Endothelial cell of umbilical vein (primary cell): Measurements from ENCODE around the gene L1CAM.

Experiments
- EZH2 ChIP-seq: IDR thresholded peaks from 2 replicates; pipeline ENCODE4 v1.6.1; 2012; ENCODE audit warnings: borderline replicate concordance, low read depth, mild to moderate bottlenecking, moderate library complexity, low read length, inconsistent platforms; ENCODE audit not compliant: severe bottlenecking
- POLR2A ChIP-seq: IDR thresholded peaks from 2 replicates; pipeline ENCODE4 v1.6.1; 2012; ENCODE audit warnings: low read depth, mild to moderate bottlenecking, control low read depth, low read length
- TF ChIP-seq, protein P1 (sequence below), 2 donors: IDR thresholded peaks; 1 replicate in 1 of 2; 2 replicates in 1 of 2; pipeline ENCODE4 v1.5.1; 2011; ENCODE audit warnings: low read length in 2 of 2, mild to moderate bottlenecking in 2 of 2, moderate library complexity in 2 of 2, control low read depth in 1 of 2, inconsistent platforms in 1 of 2, low read depth in 1 of 2; ENCODE audit not compliant: insufficient read depth in 1 of 2; ENCODE audit errors: extremely low read depth in 1 of 2

DNA sequence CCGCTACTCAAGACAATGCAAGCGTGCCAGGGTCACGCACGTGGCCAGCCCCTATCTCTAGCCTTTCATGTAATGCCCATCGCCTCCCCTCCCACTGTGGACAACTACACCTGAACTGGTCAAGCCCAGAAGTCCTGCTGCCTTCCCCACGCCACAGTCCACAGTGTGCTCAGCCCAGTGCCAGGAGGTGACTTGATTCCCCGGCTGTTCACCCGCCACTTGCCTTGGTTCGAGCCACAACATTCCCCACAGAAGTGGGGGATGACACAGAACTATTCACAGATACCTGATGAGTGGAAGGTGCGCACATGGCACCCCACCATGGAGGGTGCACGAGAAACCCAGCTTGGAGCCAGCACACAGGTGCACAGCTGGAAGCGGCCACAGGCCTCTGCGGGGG is 33.3 kb upstream of the L1CAM start:
- no peak for TF ChIP-seq POLR2A
- TF ChIP-seq, protein P1, sequence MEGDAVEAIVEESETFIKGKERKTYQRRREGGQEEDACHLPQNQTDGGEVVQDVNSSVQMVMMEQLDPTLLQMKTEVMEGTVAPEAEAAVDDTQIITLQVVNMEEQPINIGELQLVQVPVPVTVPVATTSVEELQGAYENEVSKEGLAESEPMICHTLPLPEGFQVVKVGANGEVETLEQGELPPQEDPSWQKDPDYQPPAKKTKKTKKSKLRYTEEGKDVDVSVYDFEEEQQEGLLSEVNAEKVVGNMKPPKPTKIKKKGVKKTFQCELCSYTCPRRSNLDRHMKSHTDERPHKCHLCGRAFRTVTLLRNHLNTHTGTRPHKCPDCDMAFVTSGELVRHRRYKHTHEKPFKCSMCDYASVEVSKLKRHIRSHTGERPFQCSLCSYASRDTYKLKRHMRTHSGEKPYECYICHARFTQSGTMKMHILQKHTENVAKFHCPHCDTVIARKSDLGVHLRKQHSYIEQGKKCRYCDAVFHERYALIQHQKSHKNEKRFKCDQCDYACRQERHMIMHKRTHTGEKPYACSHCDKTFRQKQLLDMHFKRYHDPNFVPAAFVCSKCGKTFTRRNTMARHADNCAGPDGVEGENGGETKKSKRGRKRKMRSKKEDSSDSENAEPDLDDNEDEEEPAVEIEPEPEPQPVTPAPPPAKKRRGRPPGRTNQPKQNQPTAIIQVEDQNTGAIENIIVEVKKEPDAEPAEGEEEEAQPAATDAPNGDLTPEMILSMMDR (IDR thresholded peaks at IDR 0.05; ENCODE audit: extremely low read depth in 1 of 2, insufficient read depth in 1 of 2, low read depth in 1 of 2, low read length in 2 of 2), result no peak
- TF ChIP-seq EZH2, result no peak
